HG02678 (cell line): ENCODE results near the gene HNF1B.
A peak's percentile ranks its signal among the peaks of the same experiment; 100 is the strongest.

Experiments
- ATAC-seq: cut with Tn5 transposase; IDR thresholded peaks from one replicate; pipeline ENCODE4 v1.9.1; 2021; ENCODE audit warnings: mild to moderate bottlenecking, moderate library complexity; ENCODE audit not compliant: unreplicated experiment

Gene HNF1B

GRCh38 chr17:37761961-37762360, 17.1 kb upstream of the HNF1B start:
- no peak for ATAC-seq

- ATAC-seq, result peak; percentile 70
These were observed 16.2 kb upstream of the HNF1B start for GRCh38 chr17:37761059-37761458.

GRCh38 chr17:37759014-37759637, 14.3 kb upstream of the HNF1B start:
- ATAC-seq, result no peak

- no peak for ATAC-seq
These were observed 11.2 kb upstream of the HNF1B start for GRCh38 chr17:37756051-37756450.

GRCh38 chr17:37755455-37755854, 10.6 kb upstream of the HNF1B start:
- ATAC-seq, result no peak

- no peak for ATAC-seq
These were observed 9.5 kb upstream of the HNF1B start for GRCh38 chr17:37754363-37754762.

GRCh38 chr17:37752482-37752881, 7.6 kb upstream of the HNF1B start:
- ATAC-seq, result no peak

- peak; percentile 58 for ATAC-seq
These were observed 6.1 kb upstream of the HNF1B start for GRCh38 chr17:37750768-37751475.

GRCh38 chr17:37750292-37750691, 5.4 kb upstream of the HNF1B start:
- no peak for ATAC-seq

GRCh38 chr17:37747222-37747621, 2.4 kb upstream of the HNF1B start:
- ATAC-seq, result no peak

- no peak for ATAC-seq
These were observed 1.8 kb upstream of the HNF1B start for GRCh38 chr17:37746617-37747016.

GRCh38 chr17:37745801-37746426, 1.1 kb upstream of the HNF1B start:
- no peak for ATAC-seq

GRCh38 chr17:37744633-37744927, 279 bp downstream of the HNF1B start:
- ATAC-seq, result no peak

GRCh38 chr17:37743875-37744632, 805 bp downstream of the HNF1B start:
- ATAC-seq, result peak; percentile 14

- ATAC-seq, result no peak
These were observed 1.3 kb downstream of the HNF1B start for GRCh38 chr17:37743612-37743874.

GRCh38 chr17:37742762-37743611, 1.9 kb downstream of the HNF1B start:
- ATAC-seq, result no peak

- no peak for ATAC-seq
These were observed 2.6 kb downstream of the HNF1B start for GRCh38 chr17:37742116-37742761.

- no peak for ATAC-seq
These were observed 3.3 kb downstream of the HNF1B start for GRCh38 chr17:37741341-37742115.

- no peak for ATAC-seq
These were observed 3.9 kb downstream of the HNF1B start for GRCh38 chr17:37740915-37741314.

- ATAC-seq, result no peak
These were observed 6.9 kb downstream of the HNF1B start for GRCh38 chr17:37737971-37738370.
